Measurements from ENCODE around the gene ZNF195.
"Not testable (repeated sequence)": the region's sequence is repeated elsewhere in the genome, so short reads cannot be mapped to it uniquely, and the experiment has no call there.

The ZNF195 gene

DNA sequence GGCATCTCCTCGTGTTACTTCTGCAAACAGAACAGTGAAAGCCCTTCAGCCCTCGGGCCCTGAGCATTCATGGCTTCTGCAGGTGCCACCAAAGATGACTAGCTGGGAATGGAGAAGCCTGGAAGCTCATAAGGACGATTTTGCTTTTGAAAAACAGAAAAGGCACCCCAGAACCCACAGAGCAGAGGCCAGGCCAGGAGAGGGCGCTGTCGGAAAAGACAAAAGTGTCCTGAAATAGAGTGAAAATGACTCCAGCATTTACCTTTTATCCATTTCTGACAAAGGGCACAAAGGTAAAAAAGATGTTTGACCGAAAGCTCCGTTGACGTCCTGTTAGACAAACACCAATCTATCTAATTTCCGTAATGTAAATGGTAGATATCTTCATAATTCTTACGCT is 37.6 kb downstream of the ZNF195 start:
- TF ChIP-seq, protein P1, sequence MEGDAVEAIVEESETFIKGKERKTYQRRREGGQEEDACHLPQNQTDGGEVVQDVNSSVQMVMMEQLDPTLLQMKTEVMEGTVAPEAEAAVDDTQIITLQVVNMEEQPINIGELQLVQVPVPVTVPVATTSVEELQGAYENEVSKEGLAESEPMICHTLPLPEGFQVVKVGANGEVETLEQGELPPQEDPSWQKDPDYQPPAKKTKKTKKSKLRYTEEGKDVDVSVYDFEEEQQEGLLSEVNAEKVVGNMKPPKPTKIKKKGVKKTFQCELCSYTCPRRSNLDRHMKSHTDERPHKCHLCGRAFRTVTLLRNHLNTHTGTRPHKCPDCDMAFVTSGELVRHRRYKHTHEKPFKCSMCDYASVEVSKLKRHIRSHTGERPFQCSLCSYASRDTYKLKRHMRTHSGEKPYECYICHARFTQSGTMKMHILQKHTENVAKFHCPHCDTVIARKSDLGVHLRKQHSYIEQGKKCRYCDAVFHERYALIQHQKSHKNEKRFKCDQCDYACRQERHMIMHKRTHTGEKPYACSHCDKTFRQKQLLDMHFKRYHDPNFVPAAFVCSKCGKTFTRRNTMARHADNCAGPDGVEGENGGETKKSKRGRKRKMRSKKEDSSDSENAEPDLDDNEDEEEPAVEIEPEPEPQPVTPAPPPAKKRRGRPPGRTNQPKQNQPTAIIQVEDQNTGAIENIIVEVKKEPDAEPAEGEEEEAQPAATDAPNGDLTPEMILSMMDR (conservative IDR thresholded peaks at IDR 0.05; ENCODE audit: control insufficient read depth, insufficient read depth, low read depth, low read length) = peak; percentile 75
- DNase-seq (ENCODE audit: low read depth) = peak; percentile 49
- no peak overlapping the region for H3K4me3 ChIP-seq (ENCODE audit: control insufficient read depth, low read depth, low read length)

DNA sequence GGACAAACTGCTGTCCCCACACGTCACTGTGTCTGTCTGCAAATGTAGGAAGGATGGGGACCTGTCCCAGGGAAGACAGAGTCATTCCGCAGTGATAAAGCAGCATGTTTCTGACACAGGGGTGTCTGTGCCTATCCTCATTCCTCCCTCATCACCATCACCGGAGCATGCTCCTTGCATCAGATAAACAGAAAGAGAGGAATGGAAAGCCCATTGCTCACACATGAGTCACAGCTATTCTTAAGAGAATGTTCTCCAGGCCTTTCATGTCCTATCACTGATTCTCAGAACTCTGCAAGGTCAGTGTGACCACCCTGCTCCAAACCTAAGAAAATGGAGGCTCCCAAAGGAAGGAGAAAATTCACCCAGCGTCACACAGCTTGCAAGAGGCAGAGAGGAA is 38.9 kb downstream of the ZNF195 start:
- DNase-seq (ENCODE audit: low read depth) = peak; percentile 77
- TF ChIP-seq, protein P1 (conservative IDR thresholded peaks at IDR 0.05; ENCODE audit: control insufficient read depth, insufficient read depth, low read depth, low read length) = no peak

GRCh38 chr11:3339340-3339624 is 39.7 kb downstream of the ZNF195 start:
- TF ChIP-seq, protein P1 (conservative IDR thresholded peaks at IDR 0.05; ENCODE audit: control insufficient read depth, insufficient read depth, low read depth, low read length) = no peak
- no peak overlapping the region for H3K4me3 ChIP-seq (ENCODE audit: control insufficient read depth, low read depth, low read length)
- no peak for DNase-seq (ENCODE audit: low read depth)

More for the DNA sequence above, 38.9 kb downstream of the ZNF195 start:
- H3K4me3 ChIP-seq (ENCODE audit: control insufficient read depth, low read depth, low read length) = no peak overlapping the region

GRCh38 chr11:3338569-3339339 is 40.2 kb downstream of the ZNF195 start:
- no peak for DNase-seq (ENCODE audit: low read depth)
- TF ChIP-seq, protein P1 (conservative IDR thresholded peaks at IDR 0.05; ENCODE audit: control insufficient read depth, insufficient read depth, low read depth, low read length) = no peak

DNA sequence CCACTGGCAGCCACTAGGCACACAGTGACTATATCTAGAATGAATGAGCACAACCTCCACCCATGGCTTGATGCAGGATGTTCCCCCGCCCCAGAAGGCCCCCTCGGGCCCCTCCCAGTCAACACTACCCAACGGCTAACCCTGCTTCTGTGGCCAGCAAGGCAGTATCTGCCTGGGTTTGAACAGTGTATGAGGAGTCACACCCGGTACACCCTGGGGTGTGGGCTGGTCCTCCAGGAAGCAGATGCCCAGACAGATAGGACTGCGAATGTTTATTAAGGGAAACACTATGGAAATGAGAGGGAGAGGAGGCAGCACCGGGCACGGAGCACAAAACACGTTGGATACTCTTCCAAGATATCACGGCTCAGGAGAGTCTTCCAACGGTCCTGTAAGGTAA is 42.5 kb downstream of the ZNF195 start:
- not testable (repeated sequence) for DNase-seq (ENCODE audit: low read depth); H3K4me3 ChIP-seq (ENCODE audit: control insufficient read depth, low read depth, low read length)

More at GRCh38 chr11:3338569-3339339, 40.2 kb downstream of the ZNF195 start:
- no peak overlapping the region for H3K4me3 ChIP-seq (ENCODE audit: control insufficient read depth, low read depth, low read length)

DNA sequence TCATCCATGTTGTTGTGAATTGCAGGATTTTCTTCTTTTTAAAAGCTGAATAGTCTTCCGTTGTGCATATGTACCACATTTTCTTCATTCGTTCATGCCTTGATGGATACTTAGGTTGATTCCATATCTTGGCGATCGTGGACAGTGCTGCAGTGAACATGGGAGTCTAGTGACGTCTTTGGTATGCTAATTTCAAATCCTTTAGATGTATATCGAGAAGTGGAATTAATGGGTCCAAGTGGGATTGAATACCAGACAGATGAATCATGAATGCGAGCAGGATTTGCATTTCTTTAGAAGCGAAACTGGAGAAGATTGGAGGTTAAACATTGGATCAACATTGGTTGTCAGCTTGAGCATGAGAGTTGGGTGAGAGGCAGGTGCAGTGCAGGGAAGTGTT is 45.8 kb downstream of the ZNF195 start:
- H3K4me3 ChIP-seq (ENCODE audit: control insufficient read depth, low read depth, low read length); DNase-seq (ENCODE audit: low read depth): not testable (repeated sequence)

- not testable (repeated sequence) for H3K4me3 ChIP-seq (ENCODE audit: control insufficient read depth, low read depth, low read length); DNase-seq (ENCODE audit: low read depth)
These were observed 47.9 kb downstream of the ZNF195 start for GRCh38 chr11:3331078-3331477.

- not testable (repeated sequence) for DNase-seq (ENCODE audit: low read depth); H3K4me3 ChIP-seq (ENCODE audit: control insufficient read depth, low read depth, low read length)
These were observed 48.9 kb downstream of the ZNF195 start for GRCh38 chr11:3330064-3330463.

DNA sequence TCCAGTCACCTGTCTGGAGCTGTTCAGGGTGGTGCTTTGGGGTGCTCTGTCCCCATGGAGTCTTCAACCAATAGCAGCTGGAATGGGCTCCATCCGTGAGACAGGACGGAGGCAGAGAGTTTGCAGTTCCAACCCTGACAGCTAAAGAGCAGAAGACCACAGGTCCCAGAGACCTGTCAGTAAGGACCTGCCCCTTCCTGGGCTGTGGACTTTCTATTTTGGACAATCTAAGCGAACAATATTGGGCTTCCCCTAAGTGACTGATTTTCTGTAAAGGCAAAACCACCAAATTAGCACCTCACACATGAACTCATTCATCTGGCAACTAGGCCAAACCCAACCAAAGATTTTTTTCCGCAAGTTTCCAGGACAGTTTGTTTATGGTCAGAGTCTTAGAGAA is 50.4 kb downstream of the ZNF195 start:
- not testable (repeated sequence) for H3K4me3 ChIP-seq (ENCODE audit: control insufficient read depth, low read depth, low read length); DNase-seq (ENCODE audit: low read depth)

GRCh38 chr11:3326450-3326849 is 52.5 kb downstream of the ZNF195 start:
- DNase-seq (ENCODE audit: low read depth); H3K4me3 ChIP-seq (ENCODE audit: control insufficient read depth, low read depth, low read length): not testable (repeated sequence)

DNA sequence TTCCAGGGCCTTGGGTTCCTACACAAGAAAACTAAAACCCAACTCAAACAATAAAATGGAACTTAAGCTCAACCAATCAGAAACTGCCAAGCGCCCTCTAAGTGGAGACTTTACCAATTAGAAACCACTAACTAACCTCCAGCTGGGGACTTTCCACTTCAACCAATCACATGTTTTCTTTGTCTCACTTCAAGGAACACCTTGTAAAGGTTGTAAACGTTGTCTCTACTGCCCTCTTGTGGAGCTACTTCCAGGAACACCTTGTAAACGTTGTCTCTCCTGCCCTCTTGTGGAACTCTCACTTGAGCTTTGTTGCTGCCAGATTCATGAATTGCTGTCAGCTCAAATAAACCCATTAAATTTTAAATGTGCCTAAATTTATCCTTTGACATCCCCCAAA is 54.2 kb downstream of the ZNF195 start:
- not testable (repeated sequence) for DNase-seq (ENCODE audit: low read depth); H3K4me3 ChIP-seq (ENCODE audit: control insufficient read depth, low read depth, low read length)

Data from fibroblast of mammary gland (primary cell).